Neutrophil (primary cell): ENCODE measurements around the gene PLXNA2.

Experiments used
- H3K27ac ChIP-seq: fragments of 200-600 bp; sonication (generic); 2 replicates; pipeline ENCODE4 v1.5.1; 2016; ENCODE audit warnings: mild to moderate bottlenecking, moderate library complexity
- H3K27me3 ChIP-seq: fragments of 200-600 bp; sonication (generic); 2 replicates; pipeline ENCODE4 v1.6.0; 2016; ENCODE audit warnings: mild to moderate bottlenecking
- H3K36me3 ChIP-seq: fragments of 200-600 bp; sonication (generic); 2 replicates; pipeline ENCODE4 v1.5.1; 2017
- H3K4me1 ChIP-seq, 2 experiments: fragments of 200-600 bp in 1 of 2; sonication (generic) in 1 of 2; 1 replicate in 1 of 2; 2 replicates in 1 of 2; pipeline versions ENCODE4 v1.5.1 to v1.6.1; 2013 to 2016; ENCODE audit warnings: low read depth in 1 of 2, low read length in 1 of 2, mild to moderate bottlenecking in 1 of 2, moderate library complexity in 1 of 2; ENCODE audit not compliant: control insufficient read depth in 1 of 2, insufficient read depth in 1 of 2
- H3K4me3 ChIP-seq, 2 experiments: fragments of 200-600 bp in 1 of 2; sonication (generic) in 1 of 2; 1 replicate in 1 of 2; 2 replicates in 1 of 2; pipeline ENCODE4 v1.5.1; 2013 to 2016; ENCODE audit warnings: low read depth in 1 of 2, low read length in 1 of 2, mild to moderate bottlenecking in 1 of 2, moderate library complexity in 1 of 2
- H3K9me3 ChIP-seq: fragments of 200-600 bp; sonication (generic); 2 replicates; pipeline ENCODE4 v1.5.1; 2016
- TF ChIP-seq, protein P1 (sequence below): fragments of 200-600 bp; sonication (generic); IDR thresholded peaks from 2 replicates; pipeline ENCODE4 v1.5.1; 2016; ENCODE audit warnings: antibody characterized with exemption

Gene PLXNA2

DNA sequence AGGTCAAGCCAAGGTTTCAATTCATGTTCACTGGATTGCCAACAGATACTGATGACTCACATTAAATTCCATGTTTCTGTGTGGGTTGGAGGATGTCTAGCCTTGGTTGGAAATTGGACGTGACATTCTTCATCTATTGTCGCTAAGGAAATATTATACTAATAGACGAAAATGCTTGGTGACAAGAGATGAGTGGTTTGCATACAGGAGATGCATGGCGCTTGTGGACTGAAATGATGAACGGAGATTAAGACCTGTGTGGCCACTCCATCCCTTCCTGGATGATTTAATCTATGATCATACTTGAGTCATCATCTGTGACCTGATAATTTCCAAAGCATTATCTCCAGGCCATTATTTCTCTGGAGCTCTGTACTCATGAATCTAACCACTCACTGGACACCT, 236.2 kb downstream of the PLXNA2 start:
- no peaks in the 10 kb centered on the region for H3K9me3 ChIP-seq
- H3K4me3 ChIP-seq, result no peak overlapping the region
- no peaks in the 10 kb centered on the region for H3K36me3 ChIP-seq
- no peaks in the 10 kb centered on the region for H3K4me1 ChIP-seq
- TF ChIP-seq, protein P1, sequence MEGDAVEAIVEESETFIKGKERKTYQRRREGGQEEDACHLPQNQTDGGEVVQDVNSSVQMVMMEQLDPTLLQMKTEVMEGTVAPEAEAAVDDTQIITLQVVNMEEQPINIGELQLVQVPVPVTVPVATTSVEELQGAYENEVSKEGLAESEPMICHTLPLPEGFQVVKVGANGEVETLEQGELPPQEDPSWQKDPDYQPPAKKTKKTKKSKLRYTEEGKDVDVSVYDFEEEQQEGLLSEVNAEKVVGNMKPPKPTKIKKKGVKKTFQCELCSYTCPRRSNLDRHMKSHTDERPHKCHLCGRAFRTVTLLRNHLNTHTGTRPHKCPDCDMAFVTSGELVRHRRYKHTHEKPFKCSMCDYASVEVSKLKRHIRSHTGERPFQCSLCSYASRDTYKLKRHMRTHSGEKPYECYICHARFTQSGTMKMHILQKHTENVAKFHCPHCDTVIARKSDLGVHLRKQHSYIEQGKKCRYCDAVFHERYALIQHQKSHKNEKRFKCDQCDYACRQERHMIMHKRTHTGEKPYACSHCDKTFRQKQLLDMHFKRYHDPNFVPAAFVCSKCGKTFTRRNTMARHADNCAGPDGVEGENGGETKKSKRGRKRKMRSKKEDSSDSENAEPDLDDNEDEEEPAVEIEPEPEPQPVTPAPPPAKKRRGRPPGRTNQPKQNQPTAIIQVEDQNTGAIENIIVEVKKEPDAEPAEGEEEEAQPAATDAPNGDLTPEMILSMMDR, result no peak
- H3K27me3 ChIP-seq, result no peaks in the 10 kb centered on the region
- H3K27ac ChIP-seq, result no peak overlapping the region

DNA sequence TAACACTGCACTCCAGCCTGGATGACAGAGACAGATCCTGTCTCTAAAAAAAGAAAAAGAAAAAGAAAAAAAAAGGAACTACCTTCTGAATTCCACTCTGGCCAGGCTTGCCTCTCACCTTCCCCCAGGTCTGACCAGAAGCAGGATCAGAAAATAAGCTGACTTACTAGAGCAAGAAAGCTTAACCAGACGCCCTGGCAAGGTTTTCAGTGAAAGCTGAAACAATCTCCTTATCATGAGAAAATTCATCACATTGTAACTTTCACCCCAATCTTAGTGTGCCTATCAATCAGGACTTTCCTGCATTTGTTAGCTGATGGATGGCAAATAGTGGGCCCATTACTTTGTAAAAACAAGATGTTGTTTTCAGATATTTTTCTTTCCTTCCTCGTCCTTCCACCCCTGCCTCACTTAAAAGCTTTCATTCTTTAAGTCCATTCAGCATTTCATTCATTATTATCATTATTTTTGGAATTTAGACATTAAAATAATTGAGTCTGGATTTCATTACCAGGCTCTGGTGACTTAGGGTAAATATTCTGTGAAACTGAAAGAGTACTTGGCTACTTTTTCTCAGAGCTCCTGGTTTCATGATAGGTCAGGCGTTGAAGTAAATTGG, 236.8 kb downstream of the PLXNA2 start:
- no peak overlapping the region for H3K4me3 ChIP-seq
- no peaks in the 10 kb centered on the region for H3K27me3 ChIP-seq
- no peak overlapping the region for H3K27ac ChIP-seq
- H3K36me3 ChIP-seq, result no peaks in the 10 kb centered on the region
- H3K9me3 ChIP-seq, result no peaks in the 10 kb centered on the region
- H3K4me1 ChIP-seq, result no peaks in the 10 kb centered on the region
- TF ChIP-seq, protein P1, result no peak

DNA sequence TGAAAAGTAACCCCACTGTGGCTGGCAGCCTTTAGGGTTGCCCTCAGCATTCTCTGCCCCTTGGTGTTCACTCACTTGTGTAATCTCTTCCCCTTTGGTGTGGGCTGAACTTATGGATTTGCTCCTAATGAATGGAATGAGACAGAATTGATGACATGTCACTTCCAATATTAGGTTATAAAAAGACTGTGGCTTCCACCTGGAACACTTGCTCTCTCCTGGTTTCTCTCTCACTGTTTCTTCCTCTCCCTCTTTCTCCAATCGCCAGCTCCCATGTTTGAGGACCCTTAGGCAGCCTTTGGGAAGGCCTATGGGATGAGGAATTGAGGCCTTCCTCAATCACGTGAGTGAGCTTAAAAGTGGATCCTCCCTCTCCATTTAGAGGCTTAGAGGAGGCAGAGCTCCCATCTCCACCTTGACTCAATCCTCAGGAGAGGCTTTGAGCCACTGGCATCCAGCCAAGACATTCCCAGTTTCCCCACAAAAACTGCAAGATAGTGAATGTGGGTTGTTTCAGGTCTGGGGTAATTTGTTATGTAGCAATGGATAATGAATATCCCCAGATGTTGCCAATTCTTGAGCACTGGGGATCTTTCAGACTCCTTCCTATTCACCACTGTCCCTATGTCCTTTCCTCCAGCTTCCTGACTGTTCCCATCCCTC, 237.8 kb downstream of the PLXNA2 start:
- H3K27me3 ChIP-seq, result no peaks in the 10 kb centered on the region
- H3K36me3 ChIP-seq, result no peaks in the 10 kb centered on the region
- H3K4me1 ChIP-seq, result no peaks in the 10 kb centered on the region
- no peak overlapping the region for H3K4me3 ChIP-seq
- TF ChIP-seq, protein P1, result no peak
- no peak overlapping the region for H3K27ac ChIP-seq
- no peaks in the 10 kb centered on the region for H3K9me3 ChIP-seq

DNA sequence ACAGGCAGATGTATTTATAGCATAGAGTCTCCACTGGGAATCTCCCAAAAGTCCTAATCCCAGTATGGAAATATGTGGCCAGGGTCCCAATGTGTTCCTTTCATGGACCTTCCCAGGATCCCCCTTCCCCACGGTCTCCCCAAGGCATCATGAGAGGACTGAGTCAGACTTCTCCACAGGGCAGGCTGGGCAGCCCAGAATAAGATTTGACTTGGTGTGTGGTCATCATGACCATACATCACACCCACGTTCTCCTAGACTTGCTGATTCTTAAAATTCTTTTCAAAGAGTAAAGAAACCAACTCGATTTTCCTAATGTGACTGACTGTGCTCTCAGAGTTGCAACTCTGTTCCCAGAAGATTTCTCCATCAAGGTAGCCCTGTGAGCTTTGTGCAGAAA, 239.3 kb downstream of the PLXNA2 start:
- Histone ChIP-seq H3K4me3 (no peak overlapping the region), H3K4me1 (no peaks in the 10 kb centered on the region), H3K27me3 (no peaks in the 10 kb centered on the region), H3K36me3 (no peaks in the 10 kb centered on the region), H3K27ac (no peak overlapping the region), H3K9me3 (no peaks in the 10 kb centered on the region)
- TF ChIP-seq, protein P1, result no peak

DNA sequence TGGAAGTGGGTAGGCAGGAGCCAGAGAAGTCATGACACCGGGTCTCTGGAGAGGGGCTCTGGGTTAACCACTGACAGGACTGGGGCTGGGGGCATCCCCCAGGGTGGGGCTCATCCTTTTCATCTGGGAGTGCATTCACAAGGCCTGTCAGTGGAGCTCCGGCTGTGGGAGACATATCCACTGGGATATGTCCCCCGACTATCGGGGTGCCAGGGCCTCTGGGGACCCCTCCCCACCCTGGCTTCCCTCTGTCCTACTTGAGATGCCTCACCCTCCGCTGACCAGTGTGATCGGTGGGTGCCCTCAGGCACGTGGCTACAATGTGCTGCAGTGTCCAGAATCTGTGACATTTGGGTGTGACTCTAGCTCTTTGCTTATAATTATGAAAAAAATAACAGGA, 240.9 kb downstream of the PLXNA2 start:
- no peaks in the 10 kb centered on the region for H3K9me3 ChIP-seq
- H3K27me3 ChIP-seq, result no peaks in the 10 kb centered on the region
- no peaks in the 10 kb centered on the region for H3K4me1 ChIP-seq
- no peak overlapping the region for H3K4me3 ChIP-seq
- no peaks in the 10 kb centered on the region for H3K36me3 ChIP-seq
- TF ChIP-seq, protein P1, result no peak
- no peak overlapping the region for H3K27ac ChIP-seq
